Measurements from ENCODE around the gene PPP4R4.
"Not testable (repeated sequence)": the region's sequence is repeated elsewhere in the genome, so short reads cannot be mapped to it uniquely, and the experiment has no call there.

PPP4R4 gene

GRCh38 chr14:94144765-94145164 lies 29.4 kb upstream of the PPP4R4 start:
- no peak for DNase-seq

DNA sequence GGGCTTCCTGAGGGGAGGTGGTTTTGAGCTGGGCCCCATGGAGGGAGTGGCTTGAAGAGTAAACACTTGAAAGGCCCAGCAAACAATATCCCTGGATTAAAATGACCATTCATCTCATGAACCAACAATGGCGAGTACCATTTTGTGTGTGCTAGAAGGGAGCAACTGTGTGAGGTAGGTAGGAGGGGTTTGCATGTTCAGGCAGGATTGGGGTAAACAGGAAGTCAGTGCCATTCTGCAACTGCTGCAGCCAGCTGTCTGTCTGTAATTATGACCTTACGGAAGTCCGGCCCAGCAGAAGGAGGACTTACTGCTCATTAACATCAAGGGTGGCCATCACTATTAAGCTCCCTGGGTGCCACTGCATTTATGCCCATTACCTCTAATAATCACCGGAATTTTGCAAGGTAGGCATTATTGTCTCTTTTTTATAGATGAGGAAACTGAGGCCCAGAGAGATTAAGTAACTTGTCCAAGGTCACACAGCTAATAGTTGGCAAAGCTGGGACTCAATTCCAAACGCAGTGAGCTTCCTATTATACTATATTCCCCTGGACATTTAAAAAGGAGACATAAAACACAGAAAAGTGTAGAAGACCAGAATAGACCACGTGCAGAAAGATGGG lies 28.1 kb upstream of the PPP4R4 start:
- no peak for DNase-seq

GRCh38 chr14:94152676-94153075 lies 21.4 kb upstream of the PPP4R4 start:
- DNase-seq = no peak

- DNase-seq = no peak
Observed at GRCh38 chr14:94153750-94154342, 20.3 kb upstream of the PPP4R4 start.

- DNase-seq = not testable (repeated sequence)
Observed at GRCh38 chr14:94156143-94156542, 18.0 kb upstream of the PPP4R4 start.

GRCh38 chr14:94157197-94157596 lies 16.9 kb upstream of the PPP4R4 start:
- DNase-seq = no peak

DNA sequence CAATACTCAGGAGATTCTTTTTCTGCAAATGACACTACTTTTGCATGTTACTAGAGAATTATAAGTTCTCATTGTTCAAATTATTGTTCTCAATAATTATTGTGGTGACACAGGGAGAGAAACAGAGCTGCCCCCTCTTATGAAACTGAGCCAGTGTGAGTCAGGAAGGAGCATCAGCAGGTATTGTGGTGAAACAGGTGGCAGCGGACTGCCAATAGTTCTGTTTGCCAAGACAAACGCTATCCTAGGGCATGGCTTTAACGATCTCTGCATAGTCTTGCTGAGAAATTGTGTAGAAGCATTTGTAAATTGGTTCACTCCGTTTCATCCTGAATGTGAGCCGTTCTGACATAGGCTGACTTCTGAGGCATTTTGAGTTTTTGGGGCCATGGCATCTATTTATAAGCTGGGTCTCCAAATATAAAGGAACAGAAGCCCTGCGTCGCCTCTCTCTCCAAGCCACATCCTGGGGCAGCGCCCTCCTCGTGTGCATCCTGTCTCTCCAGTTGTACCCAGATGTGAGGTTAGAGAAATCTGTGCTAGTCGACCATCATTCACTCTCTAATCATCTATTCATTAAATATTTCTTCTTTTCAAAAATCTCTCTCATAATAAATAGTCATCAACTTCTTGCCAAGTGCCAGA lies 15.8 kb upstream of the PPP4R4 start:
- DNase-seq = no peak

DNA sequence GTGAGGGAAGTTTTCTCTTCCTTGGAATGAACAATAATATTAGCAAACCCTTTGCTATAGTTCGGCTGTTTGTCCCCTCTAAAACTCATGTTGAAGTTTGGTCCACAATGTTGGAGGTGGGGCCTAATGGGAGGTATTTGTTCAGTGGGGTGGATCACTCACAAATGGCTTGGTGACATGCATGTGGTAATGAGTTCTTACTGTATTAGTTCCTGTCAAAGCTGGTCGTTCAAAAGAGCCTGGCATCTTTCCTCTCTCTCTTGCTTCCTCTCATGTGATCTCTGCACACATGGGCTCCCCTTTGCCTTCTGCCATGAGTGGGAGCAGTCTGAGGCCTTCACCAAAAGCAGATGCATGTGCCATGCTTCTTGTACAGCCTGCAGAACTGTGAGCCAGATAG lies 13.1 kb upstream of the PPP4R4 start:
- DNase-seq = no peak

DNA sequence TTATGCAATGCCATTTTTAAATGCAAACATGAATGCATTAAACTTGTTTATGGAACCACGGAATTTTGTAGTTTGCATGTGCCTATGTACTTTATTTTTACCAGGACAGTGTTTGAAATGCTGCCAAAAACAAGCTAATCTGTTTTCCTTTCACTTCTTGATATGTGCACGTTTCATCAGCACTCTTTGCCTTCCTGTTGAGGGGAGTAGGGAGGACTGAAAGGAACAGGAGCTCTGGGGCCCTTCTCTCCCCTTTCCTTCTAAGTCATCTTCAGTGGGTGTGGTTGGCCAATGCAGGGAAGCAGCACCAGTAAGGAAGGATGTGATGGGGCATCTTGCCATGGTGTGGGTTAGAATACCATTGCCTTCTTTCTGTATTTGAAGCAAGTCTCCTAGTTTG lies 12.1 kb upstream of the PPP4R4 start:
- no peak for DNase-seq

DNA sequence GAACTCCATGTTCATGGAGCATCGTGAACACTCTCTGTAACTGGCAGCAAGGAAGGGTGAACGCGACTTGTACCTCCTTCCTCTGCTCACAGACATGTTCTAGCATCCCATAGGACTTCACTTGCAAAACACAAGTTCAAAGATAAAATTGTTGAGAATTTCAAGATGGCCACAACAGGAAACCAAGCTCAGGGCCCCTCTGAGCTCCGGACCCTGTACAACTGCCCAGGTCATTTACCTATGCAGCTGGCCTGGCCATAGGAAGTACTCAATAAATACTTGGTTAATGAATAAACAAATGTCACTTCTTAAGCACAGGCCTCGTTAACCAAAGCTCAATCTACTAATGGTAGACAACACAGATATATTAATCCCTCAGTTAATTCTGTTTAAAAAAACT lies 11.7 kb upstream of the PPP4R4 start:
- DNase-seq = no peak

DNA sequence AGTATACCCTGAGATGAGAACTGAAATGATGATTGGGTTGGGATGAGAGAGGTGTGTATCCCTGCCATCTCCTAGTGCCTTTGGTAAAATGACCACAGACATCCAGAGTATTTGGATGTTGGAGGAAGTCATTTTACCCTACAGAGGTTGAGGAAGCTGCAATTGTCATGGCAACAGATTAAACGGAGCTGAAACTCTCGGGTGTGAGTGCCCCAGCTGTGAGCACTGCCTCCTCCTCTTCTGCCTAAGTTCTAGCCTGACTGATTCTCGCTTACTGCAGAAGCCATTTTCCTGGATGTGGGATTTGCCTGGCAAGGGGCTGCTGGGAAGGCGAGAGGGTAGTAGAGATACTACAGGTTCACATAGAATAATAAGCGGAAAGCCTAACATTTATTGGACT lies 10.3 kb upstream of the PPP4R4 start:
- no peak for DNase-seq

- DNase-seq = no peak
Observed at GRCh38 chr14:94164685-94165431, 9.3 kb upstream of the PPP4R4 start.

GRCh38 chr14:94165744-94166143 lies 8.4 kb upstream of the PPP4R4 start:
- no peak for DNase-seq

- DNase-seq = no peak
Observed at GRCh38 chr14:94170136-94170535, 4.0 kb upstream of the PPP4R4 start.

DNA sequence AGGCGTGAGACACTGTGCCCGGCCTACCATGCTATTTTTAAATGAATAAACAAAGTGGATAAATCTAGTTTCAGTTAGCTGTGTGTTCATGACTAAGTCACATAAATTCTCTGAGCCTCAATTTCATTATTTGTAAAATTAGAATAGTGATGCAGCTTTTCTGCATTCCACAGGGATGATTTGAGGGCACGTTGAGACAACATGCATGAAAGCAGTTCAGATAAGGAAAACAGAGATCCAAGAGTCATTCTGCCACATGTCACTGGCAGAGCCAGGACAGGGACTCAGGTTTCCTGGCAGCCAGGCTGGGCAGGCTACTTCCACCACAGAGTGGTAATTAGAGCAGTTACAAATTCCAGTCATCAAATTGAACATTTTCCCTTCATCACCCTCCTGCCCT lies 2.9 kb upstream of the PPP4R4 start:
- no peak for DNase-seq

DNA sequence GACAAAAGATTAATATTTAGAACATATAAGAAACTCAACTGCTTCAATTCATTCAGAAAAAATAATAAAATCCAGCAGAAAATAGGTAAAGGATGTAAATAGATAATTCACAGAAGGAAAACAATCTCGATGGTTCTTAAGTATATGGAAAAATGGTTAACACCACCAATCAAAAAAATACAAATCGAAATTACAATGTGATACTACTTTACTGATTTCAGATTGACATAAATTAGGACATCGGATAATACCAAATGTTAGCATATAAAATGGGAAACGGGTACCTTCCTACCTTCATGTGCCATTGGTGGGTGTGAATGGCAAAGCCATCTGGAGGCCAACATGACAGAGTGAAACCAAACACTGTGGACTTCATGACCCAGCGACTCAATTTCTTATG lies 1.6 kb upstream of the PPP4R4 start:
- no peak for DNase-seq

DNA sequence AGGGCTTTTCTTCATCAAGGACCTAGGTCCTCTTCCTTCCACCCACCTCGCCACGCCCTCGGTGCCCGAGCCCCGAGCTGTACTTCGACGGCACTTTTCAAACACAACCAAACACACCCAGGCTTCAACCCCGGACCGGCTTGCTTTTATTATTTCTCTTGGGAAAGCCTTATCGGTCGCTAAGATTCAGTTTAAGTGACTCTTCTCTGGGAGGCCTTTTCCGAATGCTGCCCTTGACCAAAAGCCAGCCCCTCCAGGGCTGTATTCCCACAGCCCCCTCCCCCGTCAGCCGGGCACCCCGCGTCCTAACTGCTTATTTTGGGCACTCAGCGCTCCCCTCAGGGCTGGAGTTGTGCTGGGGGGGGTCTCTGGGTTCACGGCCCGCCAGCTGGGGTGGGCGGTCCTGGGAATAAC lies 644 bp upstream of the PPP4R4 start:
- no peak for DNase-seq

GRCh38 chr14:94174604-94175010 lies 485 bp downstream of the PPP4R4 start:
- no peak for DNase-seq

DNA sequence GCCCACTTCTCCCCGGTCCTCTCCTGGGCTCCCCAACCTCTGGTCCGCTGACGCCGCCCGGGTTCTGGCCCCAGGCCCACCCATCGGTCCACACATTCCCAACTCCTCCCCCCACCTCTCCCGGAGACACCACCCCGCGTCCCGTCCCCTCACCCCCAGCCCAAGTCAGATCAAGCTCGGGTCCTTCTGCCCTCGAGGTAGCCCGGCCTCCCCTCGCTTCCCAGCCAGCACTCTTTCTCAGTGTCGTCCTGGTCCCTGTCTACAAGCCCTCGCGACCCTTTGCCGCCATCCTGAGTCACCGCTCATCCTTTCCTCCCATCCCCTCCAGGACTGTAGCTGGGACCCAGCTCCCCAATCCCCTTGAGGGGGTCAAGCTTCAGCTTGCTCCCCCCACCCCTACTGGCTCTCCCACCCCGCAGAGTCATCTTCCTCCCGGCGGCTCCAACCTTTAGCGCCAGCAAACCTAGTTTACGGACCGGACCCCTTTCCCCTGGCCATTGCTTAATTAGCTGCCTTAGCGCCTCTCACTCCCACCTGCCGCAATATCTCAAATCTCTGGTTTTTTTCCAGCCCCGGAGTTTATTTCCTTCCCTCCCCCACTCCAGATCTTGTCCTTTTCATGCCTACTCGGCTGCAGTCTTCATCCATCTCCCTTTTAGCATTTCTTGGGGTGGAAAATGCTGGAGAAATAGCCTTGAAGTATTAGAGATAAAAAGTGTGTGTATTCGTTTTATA lies 1.1 kb downstream of the PPP4R4 start:
- no peak for DNase-seq

DNA sequence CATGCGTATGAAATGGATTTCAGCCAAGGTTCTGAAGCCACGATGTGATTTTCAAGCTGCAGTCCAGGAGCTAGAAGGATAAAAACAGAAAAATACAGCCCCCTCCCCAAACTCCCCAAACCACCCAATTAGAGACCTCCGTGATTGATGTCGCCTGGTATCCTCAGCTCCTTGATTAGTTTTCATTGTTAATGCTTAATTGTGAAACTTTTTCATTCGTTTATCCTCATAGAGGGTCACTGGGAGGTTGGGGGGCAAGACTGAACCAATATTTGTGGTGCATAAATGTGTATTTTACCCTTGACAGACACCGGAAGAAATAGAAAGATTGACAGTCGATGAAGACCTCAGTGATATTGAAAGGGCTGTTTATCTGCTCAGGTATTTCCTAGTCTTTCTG lies 1.6 kb downstream of the PPP4R4 start:
- no peak for DNase-seq

GRCh38 chr14:94176808-94177207 lies 2.7 kb downstream of the PPP4R4 start:
- no peak for DNase-seq

GRCh38 chr14:94177806-94178205 lies 3.7 kb downstream of the PPP4R4 start:
- DNase-seq = no peak

- DNase-seq = no peak
Observed at GRCh38 chr14:94179244-94179643, 5.1 kb downstream of the PPP4R4 start.

Data from NCI-H187 treated with DMSO at 0.1 percent for 48 hours (cell line).